MM.1S (cell line): Measurements from ENCODE around the gene CACNB4.

Source experiments
- DNase-seq: peaks from one replicate; pipeline ENCODE4 v3.0.0-alpha.2; 2015
- H2AFZ ChIP-seq: fragments of 300-600 bp; sonication (generic); 2 replicates; pipeline ENCODE4 v1.6.0; 2016; ENCODE audit warnings: antibody characterized with exemption, low read length
- H3F3A ChIP-seq: fragments of 300-600 bp; sonication (generic); 2 replicates; pipeline ENCODE4 v1.6.1; 2016; ENCODE audit warnings: mild to moderate bottlenecking, antibody characterized with exemption, low read length, moderate library complexity, mixed read lengths; ENCODE audit not compliant: insufficient read depth
- H3K27ac ChIP-seq: fragments of 300-600 bp; sonication (generic); 2 replicates; pipeline ENCODE4 v1.5.1; 2016; ENCODE audit warnings: mild to moderate bottlenecking, low read length
- H3K27me3 ChIP-seq: fragments of 300-600 bp; sonication (generic); replicated peaks from 2 replicates; pipeline ENCODE4 v1.6.0; 2016; ENCODE audit warnings: low read length; ENCODE audit not compliant: insufficient read depth
- H3K36me3 ChIP-seq: fragments of 300-600 bp; sonication (generic); replicated peaks from 2 replicates; pipeline ENCODE4 v1.6.1; 2016; ENCODE audit warnings: mild to moderate bottlenecking, low read length, mixed read lengths; ENCODE audit not compliant: insufficient read depth
- H3K4me1 ChIP-seq: fragments of 300-600 bp; sonication (generic); 2 replicates; pipeline ENCODE4 v1.6.1; 2016; ENCODE audit warnings: low read length, mixed read lengths
- H3K4me2 ChIP-seq: fragments of 300-600 bp; sonication (generic); 2 replicates; pipeline ENCODE4 v1.6.0; 2016; ENCODE audit warnings: low read depth, low read length
- H3K4me3 ChIP-seq: fragments of 300-600 bp; sonication (generic); 2 replicates; pipeline ENCODE4 v1.5.1; 2016; ENCODE audit warnings: low read length, mixed read lengths
- H3K79me2 ChIP-seq: fragments of 300-600 bp; sonication (generic); 2 replicates; pipeline ENCODE4 v1.6.1; 2016; ENCODE audit warnings: mixed run types, low read length, mixed read lengths
- H3K9ac ChIP-seq: fragments of 300-600 bp; sonication (generic); 2 replicates; pipeline ENCODE4 v1.6.1; 2016; ENCODE audit warnings: low read length, mixed read lengths
- H3K9me2 ChIP-seq: fragments of 300-600 bp; sonication (generic); replicated peaks from 2 replicates; pipeline ENCODE4 v1.6.1; 2016; ENCODE audit warnings: mild to moderate bottlenecking, low read length, mixed read lengths; ENCODE audit not compliant: insufficient read depth
- H3K9me3 ChIP-seq: fragments of 300-600 bp; sonication (generic); replicated peaks from 2 replicates; pipeline ENCODE4 v1.6.1; 2016; ENCODE audit warnings: mild to moderate bottlenecking, low read length, mixed read lengths; ENCODE audit not compliant: insufficient read depth
- H4K20me1 ChIP-seq: fragments of 300-600 bp; sonication (generic); 2 replicates; pipeline ENCODE4 v1.6.1; 2016; ENCODE audit warnings: mild to moderate bottlenecking, low read length, moderate library complexity, mixed read lengths; ENCODE audit not compliant: insufficient read depth
- CTCF ChIP-seq: fragments of 300-600 bp; sonication (generic); IDR thresholded peaks from 2 replicates; pipeline ENCODE4 v1.5.1; 2016; ENCODE audit warnings: antibody characterized with exemption, low read length, mixed read lengths
- EZH2 ChIP-seq: fragments of 300-600 bp; sonication (generic); optimal IDR thresholded peaks from 2 replicates; pipeline ENCODE3; 2017; ENCODE audit warnings: low read depth, mild to moderate bottlenecking, antibody characterized with exemption, low read length, mixed read lengths
- EZH2phosphoT487 ChIP-seq: fragments of 300-600 bp; sonication (generic); IDR thresholded peaks from 2 replicates; pipeline ENCODE4 v1.6.1; 2018; ENCODE audit warnings: antibody characterized with exemption, low read length

The CACNB4 gene

DNA sequence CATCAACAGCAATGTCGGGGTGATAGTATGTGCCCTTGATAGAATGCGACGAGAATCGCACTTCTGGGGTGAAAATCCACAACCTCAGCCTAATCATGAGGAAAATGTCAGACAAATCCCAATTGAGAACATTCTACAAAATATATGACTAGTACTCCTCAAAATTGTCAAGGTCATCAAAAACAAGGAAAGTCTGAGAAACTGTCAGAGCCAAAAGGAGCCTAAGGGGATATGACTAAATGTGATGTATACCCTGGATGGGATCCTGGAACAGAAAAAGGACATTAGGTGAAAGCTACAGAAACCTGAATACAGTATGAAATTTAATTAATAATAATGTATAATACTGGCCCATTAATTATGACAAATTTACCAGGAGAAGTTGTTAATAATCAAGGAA, 7.6 kb upstream of the CACNB4 start:
- Histone ChIP-seq H3F3A (no peaks in the 10 kb centered on the region), H4K20me1 (no peaks in the 10 kb centered on the region), H3K4me1 (no peaks in the 10 kb centered on the region), H3K4me2 (no peak overlapping the region), H2AFZ (no peak overlapping the region), H3K4me3 (no peak overlapping the region), H3K9ac (no peak overlapping the region), H3K27me3 (no peaks in the 10 kb centered on the region), H3K79me2 (no peaks in the 10 kb centered on the region), H3K36me3 (no peaks in the 10 kb centered on the region), H3K9me2 (0 out of 2 replicates have a peak, but pooled peaks cover 2% of the 10 kb centered on the region), H3K9me3 (no peaks in the 10 kb centered on the region), H3K27ac (no peak overlapping the region)
- no peak for TF ChIP-seq EZH2phosphoT487
- no peak for TF ChIP-seq CTCF
- TF ChIP-seq EZH2: no peak
- DNase-seq: no peak

GRCh38 chr2:152103271-152103670, 4.4 kb upstream of the CACNB4 start:
- Histone ChIP-seq H2AFZ (no peak overlapping the region), H3K9me2 (0 out of 2 replicates have a peak, but pooled peaks cover 2% of the 10 kb centered on the region), H3K4me1 (no peaks in the 10 kb centered on the region), H3K4me2 (no peak overlapping the region), H4K20me1 (no peaks in the 10 kb centered on the region), H3K9ac (no peak overlapping the region), H3K36me3 (no peaks in the 10 kb centered on the region), H3K4me3 (no peak overlapping the region), H3K9me3 (no peaks in the 10 kb centered on the region), H3K27ac (no peak overlapping the region), H3F3A (no peaks in the 10 kb centered on the region), H3K27me3 (no peaks in the 10 kb centered on the region), H3K79me2 (no peaks in the 10 kb centered on the region)
- DNase-seq: no peak
- TF ChIP-seq CTCF: no peak

GRCh38 chr2:152100961-152101360, 2.1 kb upstream of the CACNB4 start:
- TF ChIP-seq CTCF: no peak
- no peak for TF ChIP-seq EZH2
- no peak for TF ChIP-seq EZH2phosphoT487
- Histone ChIP-seq H2AFZ (no peak overlapping the region), H3K9ac (no peak overlapping the region)

More at GRCh38 chr2:152100961-152101360, 2.1 kb upstream of the CACNB4 start:
- Histone ChIP-seq H3K4me2 (no peak overlapping the region), H3K36me3 (no peaks in the 10 kb centered on the region), H3F3A (no peaks in the 10 kb centered on the region), H3K9me2 (0 out of 2 replicates have a peak, but pooled peaks cover 1% of the 10 kb centered on the region), H3K4me3 (no peak overlapping the region), H4K20me1 (no peaks in the 10 kb centered on the region), H3K27me3 (no peaks in the 10 kb centered on the region), H3K9me3 (no peaks in the 10 kb centered on the region), H3K79me2 (no peaks in the 10 kb centered on the region), H3K4me1 (no peaks in the 10 kb centered on the region), H3K27ac (no peak overlapping the region)
- no peak for DNase-seq
